Astrocyte of the hippocampus (primary cell): ENCODE data around the gene SHISA6.
A peak's percentile ranks its signal among the peaks of the same experiment; 100 is the strongest.
"Not testable (repeated sequence)": the region's sequence is repeated elsewhere in the genome, so short reads cannot be mapped to it uniquely, and the experiment has no call there.

Experiments used
- DNase-seq: peaks from one replicate; pipeline ENCODE4 v3.0.0; 2011; ENCODE audit warnings: low read depth, low spot score

Gene SHISA6

GRCh38 chr17:11302401-11303186 is 61.6 kb downstream of the SHISA6 start:
- no peak for DNase-seq

GRCh38 chr17:11303773-11304394 is 62.9 kb downstream of the SHISA6 start:
- DNase-seq, result no peak

- DNase-seq, result no peak
These were observed 63.6 kb downstream of the SHISA6 start for GRCh38 chr17:11304568-11304967.

- DNase-seq, result no peak
These were observed 64.5 kb downstream of the SHISA6 start for GRCh38 chr17:11305524-11305923.

DNA sequence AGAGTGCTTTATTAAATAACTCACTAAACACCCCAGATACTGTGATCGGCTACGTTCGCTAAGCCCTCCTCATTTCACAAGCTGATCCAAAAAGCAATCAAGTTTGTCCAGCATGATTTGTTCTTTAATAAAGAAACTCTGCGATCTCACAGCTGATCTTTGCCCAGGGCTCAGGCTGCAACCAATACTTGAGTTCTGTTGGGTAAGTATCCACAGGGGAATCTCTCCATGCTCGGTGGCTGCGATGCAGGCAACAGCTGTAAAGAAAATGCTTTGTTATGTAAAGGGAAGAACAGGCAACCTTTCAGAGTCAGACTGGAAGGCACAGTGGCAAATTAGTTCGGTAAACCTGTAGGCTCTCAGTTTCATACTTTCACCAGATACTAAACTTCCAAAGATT is 67.5 kb downstream of the SHISA6 start:
- no peak for DNase-seq

DNA sequence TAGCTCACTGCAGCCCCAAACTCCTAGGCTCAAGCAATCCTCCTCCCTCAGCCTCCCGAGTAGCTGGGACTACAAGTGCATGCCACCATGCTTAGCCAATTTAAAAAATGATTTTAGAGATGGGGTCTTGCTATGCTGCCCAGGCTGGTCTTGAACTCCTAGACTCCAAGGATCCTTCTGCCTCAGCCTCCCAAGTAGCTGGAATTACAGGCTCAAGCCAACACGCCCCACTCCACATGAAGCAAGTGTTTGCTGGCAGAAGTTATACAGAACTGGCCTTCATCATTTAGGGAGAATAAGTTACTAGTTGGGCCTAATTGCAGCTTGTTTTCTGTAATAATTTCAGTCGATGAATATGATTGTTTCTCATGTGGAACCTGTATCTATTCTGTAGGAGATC is 68.0 kb downstream of the SHISA6 start:
- no peak for DNase-seq

DNA sequence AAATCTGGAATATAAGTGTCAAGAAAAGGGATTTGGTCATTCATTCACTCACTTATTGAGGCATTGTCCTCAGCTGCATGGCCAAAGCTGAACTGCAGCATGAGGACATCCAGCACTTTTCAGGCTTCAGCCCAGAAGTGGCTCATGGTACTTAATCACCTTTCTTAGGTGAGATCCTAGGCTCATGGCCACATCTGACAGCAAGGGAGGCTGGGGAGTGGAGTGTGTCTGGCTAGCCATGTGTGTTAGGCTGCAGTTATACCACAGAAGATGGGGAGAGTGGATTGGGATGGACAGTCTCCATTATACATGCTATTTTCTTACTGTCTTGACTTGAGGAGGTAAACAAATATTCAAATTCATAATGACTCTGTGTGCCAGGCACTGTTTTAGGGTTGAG is 68.8 kb downstream of the SHISA6 start:
- DNase-seq, result no peak

- DNase-seq, result not testable (repeated sequence)
These were observed 75.4 kb downstream of the SHISA6 start for GRCh38 chr17:11316451-11316850.

DNA sequence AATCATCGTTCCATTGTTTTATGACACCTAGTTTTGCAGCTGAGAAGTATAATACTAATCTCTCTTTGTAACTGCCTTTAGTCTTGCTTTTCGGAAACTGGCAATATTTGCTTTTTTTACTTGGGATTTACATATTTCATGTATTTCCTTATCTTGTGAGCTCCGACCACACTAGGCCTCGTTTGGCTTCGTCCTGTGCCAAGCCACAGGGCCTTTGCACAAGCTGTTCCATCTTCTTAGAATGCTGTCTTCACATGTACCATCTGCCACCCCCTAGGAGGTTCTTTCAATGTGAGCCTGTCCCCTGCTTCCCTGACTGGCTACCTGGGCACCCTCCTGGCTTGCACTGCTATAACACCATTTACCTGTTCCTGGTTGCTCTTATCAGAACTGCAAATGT is 77.2 kb downstream of the SHISA6 start:
- DNase-seq, result no peak

DNA sequence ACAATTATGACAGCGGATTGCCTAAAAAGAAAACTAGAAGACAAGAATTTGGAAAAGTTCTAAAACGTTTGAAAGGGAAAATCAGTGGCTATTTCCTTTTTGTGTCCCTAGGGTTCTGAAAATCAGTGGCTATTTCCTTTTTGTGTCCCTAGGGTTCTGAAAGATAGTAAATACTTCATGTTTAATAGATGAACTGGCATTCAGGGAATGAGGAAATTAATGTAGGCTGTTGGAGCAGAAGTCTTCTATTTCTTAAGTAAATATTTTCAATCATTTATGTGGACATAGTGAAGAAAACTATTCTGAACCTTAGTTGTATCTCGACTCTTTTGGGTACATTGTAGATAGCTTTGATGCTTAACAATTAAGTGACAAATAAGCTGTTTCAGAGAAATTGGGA is 78.9 kb downstream of the SHISA6 start:
- DNase-seq, result no peak

DNA sequence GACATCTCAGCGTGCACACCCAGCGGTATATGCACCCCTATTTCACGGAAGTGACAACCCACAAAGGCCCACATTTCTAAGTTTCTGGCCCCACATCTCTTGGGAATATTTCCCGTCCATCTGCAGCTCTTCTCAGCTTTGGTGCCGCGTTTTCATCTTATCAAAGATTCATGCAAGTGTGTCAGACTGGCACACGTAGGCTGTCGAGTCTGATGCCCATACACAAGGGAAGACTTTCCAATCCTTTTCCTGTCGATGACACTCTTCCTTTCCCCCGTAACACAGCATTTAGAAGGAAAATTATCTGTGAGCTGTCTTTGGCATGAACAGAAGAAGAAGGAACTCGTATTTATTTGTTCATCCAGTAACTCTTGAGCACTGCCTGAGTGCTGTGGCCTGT is 83.0 kb downstream of the SHISA6 start:
- DNase-seq, result no peak

- no peak for DNase-seq
These were observed 83.9 kb downstream of the SHISA6 start for GRCh38 chr17:11324846-11325420.

DNA sequence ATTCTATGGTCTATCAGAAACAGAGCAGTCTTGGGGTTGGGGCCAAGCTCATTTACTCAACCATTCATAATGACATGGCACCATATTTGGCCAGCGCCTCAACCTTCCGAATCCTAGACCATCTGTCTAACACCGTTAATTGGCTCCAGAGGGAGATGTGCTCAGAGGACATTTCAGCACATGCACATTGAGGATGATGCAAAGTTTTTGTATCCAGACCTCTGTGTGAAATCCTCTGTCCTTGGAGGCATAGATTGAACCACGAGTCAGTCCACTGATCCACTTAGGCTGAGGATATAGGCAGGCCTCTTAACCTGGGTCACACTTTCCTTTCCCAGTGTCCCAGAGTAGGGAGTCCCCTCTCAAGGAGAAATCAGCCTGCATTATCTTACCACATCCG is 85.5 kb downstream of the SHISA6 start:
- DNase-seq, result no peak

DNA sequence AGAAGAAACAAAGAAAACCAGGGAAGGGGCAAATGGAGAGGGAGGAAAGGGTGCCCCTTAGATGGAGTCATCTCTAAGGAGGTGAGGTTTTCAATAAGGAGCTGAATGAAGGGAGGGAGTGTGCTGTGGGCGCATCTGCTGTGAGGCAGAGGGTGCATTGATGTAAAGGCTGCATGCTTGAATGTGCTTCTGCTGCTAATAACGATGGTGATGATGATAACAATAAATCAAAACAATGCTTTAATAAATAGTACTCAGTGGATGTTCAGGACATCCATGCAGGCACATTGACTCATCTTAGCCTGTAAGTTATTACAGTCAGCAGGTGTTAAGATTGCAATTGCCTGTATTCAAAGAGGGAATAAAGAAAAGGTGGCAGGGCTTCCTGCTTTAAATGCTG is 87.8 kb downstream of the SHISA6 start:
- DNase-seq, result no peak

- DNase-seq, result no peak
These were observed 89.0 kb downstream of the SHISA6 start for GRCh38 chr17:11330006-11330405.

- peak; percentile 15 for DNase-seq
These were observed 89.8 kb downstream of the SHISA6 start for GRCh38 chr17:11330826-11331225.

- DNase-seq, result peak; percentile 3
These were observed 90.8 kb downstream of the SHISA6 start for GRCh38 chr17:11331547-11332513.

GRCh38 chr17:11332706-11333105 is 91.7 kb downstream of the SHISA6 start:
- DNase-seq, result no peak

- no peak for DNase-seq
These were observed 93.5 kb downstream of the SHISA6 start for GRCh38 chr17:11334493-11334892.

- DNase-seq, result no peak
These were observed 95.3 kb downstream of the SHISA6 start for GRCh38 chr17:11336290-11336689.

GRCh38 chr17:11340803-11341202 is 99.8 kb downstream of the SHISA6 start:
- no peak for DNase-seq

DNA sequence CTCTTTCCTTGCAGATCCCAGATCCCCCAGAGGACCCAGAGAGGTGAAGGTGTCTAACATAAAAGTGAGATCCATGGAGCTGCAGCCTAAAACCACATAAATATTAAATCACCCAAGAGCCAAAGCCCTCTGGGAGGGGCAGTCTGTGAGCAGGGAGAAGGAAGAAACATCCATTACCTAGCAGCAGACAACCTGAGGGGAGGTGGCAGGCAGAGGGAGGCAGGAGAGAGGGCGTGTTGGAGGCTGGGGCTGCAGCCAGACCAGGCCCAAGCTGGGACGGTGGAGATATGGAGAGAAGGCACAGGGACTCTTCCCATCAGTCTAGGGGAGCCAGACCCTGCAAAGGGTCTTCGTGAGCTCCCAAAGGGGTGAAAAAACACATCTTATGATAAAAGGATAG is 101.1 kb downstream of the SHISA6 start:
- no peak for DNase-seq
